Measurements from ENCODE around the gene SSX2IP. TPM values are rescaled to one million over a fixed set of nuclear protein-coding genes. Genes with fewer than 3 reads are reported as not detected.

SSX2IP gene
- total and polyA plus RNA-seq, 9 of the 15 experiments (the other 6 are each of a cell fraction or from before 2014, with no cell fraction given) = 20.6 to 96.7 (median 61.7) TPM

GRCh38 chr1:84721872-84722271, 31.6 kb upstream of the SSX2IP start (continued):
- TF ChIP-seq TEAD1 (CRISPR knock-in tag; IDR thresholded peaks at IDR 0.05) = peak in 1 of 2 experiments; percentile 60; a peak in 1 of 4 replicates
- peak; percentile 60 for TF ChIP-seq PKNOX1 (IDR thresholded peaks at IDR 0.05)
- peak; percentile 85; the same call in 1 of the 2 replicates for TF ChIP-seq SMARCE1 (IDR thresholded peaks at IDR 0.05)
- TF ChIP-seq NCOR1 (IDR thresholded peaks at IDR 0.05) = peak; percentile 57
- TF ChIP-seq ZEB2 (IDR thresholded peaks at IDR 0.05) = peak; percentile 95
- peak in 1 of 2 experiments; percentile 9; a peak in 1 of 4 replicates for TF ChIP-seq RCOR1 (IDR thresholded peaks at IDR 0.05; ENCODE audit: borderline replicate concordance in 1 of 2, low read depth in 2 of 2, low read length in 2 of 2)
- TF ChIP-seq NFIC (IDR thresholded peaks at IDR 0.05) = 0 out of 2 replicates have a peak, but pooled peaks have one; percentile 25
- peak; percentile 38 for TF ChIP-seq MAFG (tag; conservative IDR thresholded peaks at IDR 0.05)
- 0 out of 2 replicates have a peak, but pooled peaks have one; percentile 40 for TF ChIP-seq SMARCC2 (IDR thresholded peaks at IDR 0.05; ENCODE audit: low read depth)
- peak in 1 of 2 experiments; percentile 42; a peak in 1 of 4 replicates for TF ChIP-seq HDAC1 (IDR thresholded peaks at IDR 0.05)

- Histone ChIP-seq H3K4me3 (no peak overlapping the region), H3K9ac (ENCODE audit: insufficient read depth in 1 of 2, low read depth in 2 of 2, low read length in 2 of 2) (no peak overlapping the region; a peak in 1 of 4 replicates), H3K4me1 (replicated peaks in 1 of 2; ENCODE audit: control insufficient read depth in 2 of 2, insufficient read depth in 2 of 2, low read length in 2 of 2) (peaks cover 5 to 36% of the 10 kb centered on the region in 2 experiments; a peak in 4 of 5 replicates), H3K27me3 (ENCODE audit: control insufficient read depth in 2 of 2, insufficient read depth in 2 of 2, low read length in 2 of 2) (no peaks in the 10 kb centered on the region), H3K9me1 (ENCODE audit: control insufficient read depth, insufficient read depth, low read length) (no peaks in the 10 kb centered on the region), H3K4me2 (ENCODE audit: insufficient read depth, low read length) (peak overlapping the region; percentile 36; the same call in 1 of the 2 replicates), H3K36me3 (ENCODE audit: control insufficient read depth, insufficient read depth, low read length) (no peaks in the 10 kb centered on the region), H4K20me1 (replicated peaks; ENCODE audit: control insufficient read depth, insufficient read depth, low read length) (no peaks in the 10 kb centered on the region), H3K79me2 (ENCODE audit: control insufficient read depth, insufficient read depth, low read length) (no peaks in the 10 kb centered on the region), H3K27ac (ENCODE audit: extremely low read depth, low read depth, low read length) (peak overlapping the region; percentile 45; the same call in 1 of the 3 replicates), H2AFZ (ENCODE audit: low read depth, low read length) (peak overlapping the region; percentile 73), H3K9me3 (replicated peaks; ENCODE audit: control insufficient read depth, insufficient read depth, low read depth, low read length) (no peaks in the 10 kb centered on the region)
- peak; percentile 82 for FAIRE-seq
- ChIA-PET CTCF (ENCODE audit: low intra/inter-chr PET ratio) (no interaction called here), POLR2A (interaction anchor here (1.0 kb wide), 1 partner anchor 33 kb away, joined by 3 read pairs; no protein-coding TSS in a partner anchor)
- intact Hi-C loops (cut with micrococcal nuclease) = loop anchor here (5.0 kb wide), 1 partner anchor 69 kb away; no protein-coding TSS in a partner anchor
- in situ Hi-C loops (cut with MboI) = no loop called here
- no TSS peak for BruUV-seq (replicated peaks)
- peak; percentile 28 to 70 (median 52) for DNase-seq (ENCODE audit: extremely low read depth in 1 of 4, low spot score in 3 of 4)
- peak; percentile 71 for ATAC-seq
- 50% methylated on average over 2 of the region's 2 CpGs for WGBS (ENCODE audit: insufficient coverage, low coverage, missing lambda C conversion rate)
- TF ChIP-seq JUND (IDR thresholded peaks at IDR 0.05; ENCODE audit: borderline replicate concordance, low read depth, low read length) (peak; percentile 81; the same call in 1 of the 2 replicates), JUND (tag; IDR thresholded peaks at IDR 0.05; ENCODE audit: borderline replicate concordance, low read depth, low read length) (peak; percentile 80), CHD1 (IDR thresholded peaks at IDR 0.05; ENCODE audit: low read length) (no peak), JUN (IDR thresholded peaks at IDR 0.05; ENCODE audit: borderline replicate concordance, low read depth, low read length) (0 out of 2 replicates have a peak, but pooled peaks have one; percentile 36), JUN (CRISPR knock-in tag; IDR thresholded peaks at IDR 0.05; ENCODE audit: borderline replicate concordance) (no peak), ARNT (IDR thresholded peaks at IDR 0.05) (0 out of 4 replicates have a peak, but pooled peaks of 1 of the 2 experiments have one; percentile 26), MAFK (IDR thresholded peaks at IDR 0.05; ENCODE audit: low read length) (peak; percentile 93), MAFG (tag; conservative IDR thresholded peaks at IDR 0.05) (peak; percentile 92), ZNF174 (CRISPR knock-in tag; IDR thresholded peaks at IDR 0.05) (no peak), RCOR1 (IDR thresholded peaks at IDR 0.05; ENCODE audit: borderline replicate concordance in 1 of 2, low read depth in 2 of 2, low read length in 2 of 2) (peak in 1 of 2 experiments; percentile 28; a peak in 1 of 4 replicates), NFE2 (IDR thresholded peaks at IDR 0.05; ENCODE audit: low read depth) (peak; percentile 84), HMBOX1 (IDR thresholded peaks at IDR 0.05) (peak; percentile 71), EHMT2 (IDR thresholded peaks at IDR 0.05) (peak; percentile 77), CBX1 (IDR thresholded peaks at IDR 0.05; ENCODE audit: low read depth) (no peak)
These were observed 30.9 kb upstream of the SSX2IP start for GRCh38 chr1:84721152-84721551.

Data from K562 (cell line).